ENCODE measurements around the gene PRKCH. TPM values are rescaled to one million over a fixed set of nuclear protein-coding genes. Genes with fewer than 3 reads are reported as not detected.
A peak's percentile ranks its signal among the peaks of the same experiment; 100 is the strongest.

Gene PRKCH
- total and polyA plus RNA-seq, 7 experiments from 2014 or later = 191 to 359 (median 314) TPM

GRCh38 chr14:61285364-61285763 is 36.0 kb upstream of the PRKCH start:
- H3K9me3 Mint-ChIP-seq = no peaks in the 10 kb centered on the region
- ChIA-PET POLR2A (interaction anchor here (0.7 to 1.3 kb wide), 4 partner anchors 8 to 477 kb away, joined by 3 to 4 read pairs (median 3); partner anchors contain the start of gene SNAPC1), CTCF (interaction anchor here (0.7 to 1.9 kb wide), 13 partner anchors 10 to 555 kb away, joined by 3 to 9 read pairs (median 3); no protein-coding TSS in a partner anchor)
- no peak overlapping the region for H3K4me3 Mint-ChIP-seq
- no peaks in the 10 kb centered on the region for H3K36me3 ChIP-seq (ENCODE audit: control insufficient read depth in 2 of 3, insufficient read depth in 3 of 3, low read length in 3 of 3)
- H3K4me1 Mint-ChIP-seq = peaks cover 9 to 47% (median 35%) of the 10 kb centered on the region in 7 donors
- H3K27ac ChIP-seq (ENCODE audit: low read depth, low read length) = no peak overlapping the region
- intact Hi-C loops (cut with micrococcal nuclease) = no loop called here
- no peak for DNase-seq
- no peaks in the 10 kb centered on the region for H3K9me3 ChIP-seq (ENCODE audit: control insufficient read depth in 2 of 3, low read length in 3 of 3)
- peaks cover 0 to 6% (median 0%) of the 10 kb centered on the region in 5 donors for H3K36me3 Mint-ChIP-seq
- H3K27me3 ChIP-seq (ENCODE audit: control insufficient read depth in 2 of 2, insufficient read depth in 2 of 2, low read length in 2 of 2) = no peaks in the 10 kb centered on the region
- no peak overlapping the region for H3K4me3 ChIP-seq (ENCODE audit: low read length)
- peaks cover 0 to 20% (median 0%) of the 10 kb centered on the region in 5 donors for H3K27me3 Mint-ChIP-seq
- ATAC-seq = no peak
- H3K27ac Mint-ChIP-seq = no peak overlapping the region
- peaks cover 0 to 5% of the 10 kb centered on the region in 2 donors for H3K4me1 ChIP-seq (ENCODE audit: control insufficient read depth in 2 of 2, insufficient read depth in 2 of 2, low read length in 2 of 2)

- Mint-ChIP-seq H3K27ac (no peak overlapping the region), H3K4me1 (peaks cover 9 to 41% (median 28%) of the 10 kb centered on the region in 7 donors), H3K36me3 (peaks cover 0 to 6% (median 0%) of the 10 kb centered on the region in 5 donors), H3K27me3 (peaks cover 0 to 12% (median 0%) of the 10 kb centered on the region in 5 donors), H3K9me3 (no peaks in the 10 kb centered on the region), H3K4me3 (no peak overlapping the region)
- intact Hi-C loops (cut with micrococcal nuclease) = loop anchor here in 1 of 2 donors (2.0 kb wide), 1 partner anchor 16 kb away; no protein-coding TSS in a partner anchor
- H3K36me3 ChIP-seq (ENCODE audit: control insufficient read depth in 2 of 3, insufficient read depth in 3 of 3, low read length in 3 of 3) = no peaks in the 10 kb centered on the region
- H3K4me3 ChIP-seq (ENCODE audit: low read length) = no peak overlapping the region
- H3K4me1 ChIP-seq (ENCODE audit: control insufficient read depth in 2 of 2, insufficient read depth in 2 of 2, low read length in 2 of 2) = no peaks in the 10 kb centered on the region
- ATAC-seq = no peak
- no peak for DNase-seq
- ChIA-PET CTCF (interaction anchor here (1.4 kb wide), 1 partner anchor 18 kb away, joined by 6 read pairs; no protein-coding TSS in a partner anchor), POLR2A (no interaction called here)
- no peaks in the 10 kb centered on the region for H3K9me3 ChIP-seq (ENCODE audit: control insufficient read depth in 2 of 3, low read length in 3 of 3)
- H3K27me3 ChIP-seq (ENCODE audit: control insufficient read depth in 2 of 2, insufficient read depth in 2 of 2, low read length in 2 of 2) = no peaks in the 10 kb centered on the region
- no peak overlapping the region for H3K27ac ChIP-seq (ENCODE audit: low read depth, low read length)
Measured at GRCh38 chr14:61287196-61287595, 34.2 kb upstream of the PRKCH start.

- ChIA-PET CTCF (interaction anchor here (0.9 to 2.9 kb wide), 3 partner anchors 8 to 549 kb away, joined by 4 to 10 read pairs (median 8); partner anchors contain the start of gene TMEM30B), POLR2A (interaction anchor here (0.7 to 1.3 kb wide), 2 partner anchors 8 to 1280 kb away, joined by 3 to 4 read pairs; no protein-coding TSS in a partner anchor)
- H3K27me3 ChIP-seq (ENCODE audit: control insufficient read depth in 2 of 2, insufficient read depth in 2 of 2, low read length in 2 of 2) = no peaks in the 10 kb centered on the region
- H3K4me1 Mint-ChIP-seq = peaks cover 8 to 35% (median 22%) of the 10 kb centered on the region in 7 donors
- H3K27ac Mint-ChIP-seq = peak overlapping the region in 1 of 9 donors; percentile 11
- H3K36me3 Mint-ChIP-seq = peaks cover 0 to 6% (median 0%) of the 10 kb centered on the region in 5 donors
- no peaks in the 10 kb centered on the region for H3K36me3 ChIP-seq (ENCODE audit: control insufficient read depth in 2 of 3, insufficient read depth in 3 of 3, low read length in 3 of 3)
- intact Hi-C loops (cut with micrococcal nuclease) = no loop called here
- H3K27me3 Mint-ChIP-seq = peaks cover 0 to 3% (median 0%) of the 10 kb centered on the region in 5 donors
- H3K4me1 ChIP-seq (ENCODE audit: control insufficient read depth in 2 of 2, insufficient read depth in 2 of 2, low read length in 2 of 2) = no peaks in the 10 kb centered on the region
- no peaks in the 10 kb centered on the region for H3K9me3 Mint-ChIP-seq
- H3K4me3 ChIP-seq (ENCODE audit: low read length) = no peak overlapping the region
- no peaks in the 10 kb centered on the region for H3K9me3 ChIP-seq (ENCODE audit: control insufficient read depth in 2 of 3, low read length in 3 of 3)
- DNase-seq (no peak), ATAC-seq (no peak)
- H3K4me3 Mint-ChIP-seq = no peak overlapping the region
- H3K27ac ChIP-seq (ENCODE audit: low read depth, low read length) = no peak overlapping the region
Measured at GRCh38 chr14:61288228-61288627, 33.2 kb upstream of the PRKCH start.

- Histone ChIP-seq H3K36me3 (ENCODE audit: control insufficient read depth in 2 of 3, insufficient read depth in 3 of 3, low read length in 3 of 3) (no peaks in the 10 kb centered on the region), H3K27me3 (ENCODE audit: control insufficient read depth in 2 of 2, insufficient read depth in 2 of 2, low read length in 2 of 2) (no peaks in the 10 kb centered on the region), H3K4me3 (ENCODE audit: low read length) (no peak overlapping the region), H3K4me1 (ENCODE audit: control insufficient read depth in 2 of 2, insufficient read depth in 2 of 2, low read length in 2 of 2) (no peaks in the 10 kb centered on the region), H3K9me3 (ENCODE audit: control insufficient read depth in 2 of 3, low read length in 3 of 3) (no peaks in the 10 kb centered on the region), H3K27ac (ENCODE audit: low read depth, low read length) (no peak overlapping the region)
- DNase-seq (no peak), ATAC-seq (no peak)
- Mint-ChIP-seq H3K9me3 (no peaks in the 10 kb centered on the region), H3K36me3 (peaks cover 0 to 6% (median 0%) of the 10 kb centered on the region in 5 donors), H3K27ac (peak overlapping the region in 1 of 9 donors; percentile 11), H3K4me1 (peaks cover 6 to 34% (median 20%) of the 10 kb centered on the region in 7 donors), H3K27me3 (peaks cover 0 to 2% (median 0%) of the 10 kb centered on the region in 5 donors), H3K4me3 (no peak overlapping the region)
- ChIA-PET CTCF (interaction anchor here (0.9 to 2.9 kb wide), 3 partner anchors 9 to 549 kb away, joined by 4 to 10 read pairs (median 8); partner anchors contain the start of gene TMEM30B), POLR2A (interaction anchor here (0.7 to 1.3 kb wide), 2 partner anchors 9 to 1280 kb away, joined by 3 to 4 read pairs; no protein-coding TSS in a partner anchor)
- intact Hi-C loops (cut with micrococcal nuclease) = no loop called here
Measured at GRCh38 chr14:61288720-61289119, 32.7 kb upstream of the PRKCH start.

- Mint-ChIP-seq H3K4me3 (no peak overlapping the region), H3K9me3 (no peaks in the 10 kb centered on the region), H3K27ac (peak overlapping the region in 1 of 9 donors; percentile 3), H3K4me1 (peaks cover 0 to 23% (median 9%) of the 10 kb centered on the region in 7 donors), H3K36me3 (peaks cover 0 to 6% (median 0%) of the 10 kb centered on the region in 5 donors), H3K27me3 (no peaks in the 10 kb centered on the region)
- no peak overlapping the region for H3K27ac ChIP-seq (ENCODE audit: low read depth, low read length)
- CTCF ChIA-PET = interaction anchor here (1.4 to 2.9 kb wide), 3 partner anchors 11 to 547 kb away, joined by 3 to 10 read pairs (median 8); partner anchors contain the start of gene TMEM30B
- H3K4me3 ChIP-seq (ENCODE audit: low read length) = no peak overlapping the region
- H3K36me3 ChIP-seq (ENCODE audit: control insufficient read depth in 2 of 3, insufficient read depth in 3 of 3, low read length in 3 of 3) = no peaks in the 10 kb centered on the region
- intact Hi-C loops (cut with micrococcal nuclease) = loop anchor here (10.0 kb wide), 2 partner anchors 244 to 834 kb away; no protein-coding TSS in a partner anchor
- ATAC-seq (no peak), DNase-seq (no peak)
- H3K27me3 ChIP-seq (ENCODE audit: control insufficient read depth in 2 of 2, insufficient read depth in 2 of 2, low read length in 2 of 2) = no peaks in the 10 kb centered on the region
- no peaks in the 10 kb centered on the region for H3K4me1 ChIP-seq (ENCODE audit: control insufficient read depth in 2 of 2, insufficient read depth in 2 of 2, low read length in 2 of 2)
- POLR2A ChIA-PET = interaction anchor here (0.8 to 1.5 kb wide), 4 partner anchors 9 to 40 kb away, joined by 3 to 6 read pairs (median 4); no protein-coding TSS in a partner anchor
- H3K9me3 ChIP-seq (ENCODE audit: control insufficient read depth in 2 of 3, low read length in 3 of 3) = no peaks in the 10 kb centered on the region
Measured at GRCh38 chr14:61290701-61291100, 30.7 kb upstream of the PRKCH start.

- DNase-seq (no peak), ATAC-seq (no peak)
- intact Hi-C loops (cut with micrococcal nuclease) = loop anchor here (2.0 to 10.0 kb wide), 5 partner anchors 25 to 829 kb away; partner anchors contain the start of gene PRKCH (in 2 of the 2)
- Histone ChIP-seq H3K4me3 (ENCODE audit: low read length) (no peak overlapping the region), H3K27ac (ENCODE audit: low read depth, low read length) (no peak overlapping the region), H3K27me3 (ENCODE audit: control insufficient read depth in 2 of 2, insufficient read depth in 2 of 2, low read length in 2 of 2) (no peaks in the 10 kb centered on the region), H3K36me3 (ENCODE audit: control insufficient read depth in 2 of 3, insufficient read depth in 3 of 3, low read length in 3 of 3) (no peaks in the 10 kb centered on the region), H3K4me1 (ENCODE audit: control insufficient read depth in 2 of 2, insufficient read depth in 2 of 2, low read length in 2 of 2) (peaks cover 15 to 40% of the 10 kb centered on the region in 2 donors), H3K9me3 (ENCODE audit: control insufficient read depth in 2 of 3, low read length in 3 of 3) (no peaks in the 10 kb centered on the region)
- ChIA-PET CTCF (interaction anchor here (0.6 to 1.5 kb wide), 6 partner anchors 12 to 541 kb away, joined by 3 to 8 read pairs (median 4); no protein-coding TSS in a partner anchor), POLR2A (no interaction called here)
- H3K4me3 Mint-ChIP-seq = peak overlapping the region in 3 of 10 donors; percentile 2 to 40 (median 2)
- no peaks in the 10 kb centered on the region for H3K27me3 Mint-ChIP-seq
- peaks cover 18 to 59% (median 55%) of the 10 kb centered on the region in 7 donors for H3K4me1 Mint-ChIP-seq
- H3K9me3 Mint-ChIP-seq = peaks cover 0 to 15% (median 0%) of the 10 kb centered on the region in 11 donors
- peak overlapping the region in 6 of 9 donors; percentile 26 to 88 (median 56) for H3K27ac Mint-ChIP-seq
- H3K36me3 Mint-ChIP-seq = peaks cover 0 to 12% (median 6%) of the 10 kb centered on the region in 5 donors
Measured at GRCh38 chr14:61296151-61296550, 25.2 kb upstream of the PRKCH start.

Measured in naive thymus-derived CD4-positive, alpha-beta T cell (primary cell).